ENCODE measurements around the gene MAN2A2.
"Not testable (repeated sequence)": the region's sequence is repeated elsewhere in the genome, so short reads cannot be mapped to it uniquely, and the experiment has no call there.

MAN2A2 gene

DNA sequence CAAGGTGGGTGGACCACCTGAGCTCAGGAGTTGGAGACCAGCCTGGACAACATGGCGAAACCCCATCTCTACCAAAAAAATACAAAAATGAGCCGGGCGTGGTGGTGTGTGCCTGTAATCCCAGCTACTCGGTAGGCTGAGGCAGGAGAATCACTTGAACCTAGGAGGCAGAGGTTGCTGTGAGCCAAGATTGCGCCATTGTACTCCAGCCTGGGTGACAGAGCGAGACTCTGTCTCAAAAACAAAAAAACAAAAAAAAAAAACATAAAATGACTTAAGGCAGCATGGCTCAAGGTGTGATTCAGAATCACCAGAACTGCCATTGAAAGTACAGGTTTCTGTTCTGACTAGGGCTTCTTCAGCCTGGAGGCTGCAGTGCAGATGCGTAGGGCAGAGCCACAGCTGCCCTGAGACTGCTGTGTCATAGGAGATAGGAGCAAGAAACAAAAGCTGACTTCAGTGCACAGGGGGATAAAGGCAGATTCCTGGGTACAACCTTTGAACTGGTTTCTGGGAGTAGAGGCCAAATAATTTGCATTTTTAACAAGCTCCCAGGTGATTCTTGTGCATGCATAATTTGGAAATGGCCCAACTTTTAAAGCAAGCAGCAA, 19.7 kb downstream of the MAN2A2 start:
- DNase-seq, result not testable (repeated sequence)

DNA sequence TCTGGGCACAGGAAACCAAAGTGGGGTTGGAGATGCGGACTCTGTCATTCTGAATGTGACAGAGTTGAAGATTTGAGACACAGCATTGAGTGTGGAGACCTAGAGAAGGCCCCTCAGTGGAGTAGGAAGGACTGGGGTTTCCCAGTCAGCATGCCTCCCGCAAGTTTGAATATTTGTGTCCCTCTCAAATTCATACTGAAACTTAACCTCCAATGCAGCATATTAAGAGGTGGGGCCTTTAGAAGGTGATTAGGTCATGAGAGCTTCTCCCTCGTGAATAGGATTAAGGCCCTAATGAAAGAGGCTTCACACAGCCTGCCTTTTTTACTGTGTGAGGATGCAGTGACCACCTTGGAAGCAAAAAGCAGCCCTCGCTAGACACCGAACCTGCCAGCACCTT, 21.3 kb downstream of the MAN2A2 start:
- no peak for DNase-seq

DNA sequence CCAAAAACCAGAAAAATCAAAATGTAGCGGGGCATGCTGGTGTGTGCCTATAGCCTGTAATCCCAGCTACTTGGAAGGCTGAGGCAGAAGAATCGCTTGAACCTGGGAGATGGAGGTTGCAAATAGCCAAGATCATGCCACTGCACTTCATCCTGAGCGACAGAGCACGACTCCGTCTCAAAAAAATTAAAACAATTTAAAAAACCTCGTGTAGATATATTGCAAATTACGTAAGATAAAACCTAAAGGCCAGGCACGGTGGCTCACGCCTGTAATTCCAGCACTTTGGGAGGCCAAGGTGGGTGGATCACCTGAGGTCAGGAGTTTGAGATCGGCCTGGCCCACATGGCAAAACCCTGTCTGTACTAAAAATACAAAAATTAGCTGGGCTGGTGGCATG, 23.7 kb downstream of the MAN2A2 start:
- not testable (repeated sequence) for DNase-seq

DNA sequence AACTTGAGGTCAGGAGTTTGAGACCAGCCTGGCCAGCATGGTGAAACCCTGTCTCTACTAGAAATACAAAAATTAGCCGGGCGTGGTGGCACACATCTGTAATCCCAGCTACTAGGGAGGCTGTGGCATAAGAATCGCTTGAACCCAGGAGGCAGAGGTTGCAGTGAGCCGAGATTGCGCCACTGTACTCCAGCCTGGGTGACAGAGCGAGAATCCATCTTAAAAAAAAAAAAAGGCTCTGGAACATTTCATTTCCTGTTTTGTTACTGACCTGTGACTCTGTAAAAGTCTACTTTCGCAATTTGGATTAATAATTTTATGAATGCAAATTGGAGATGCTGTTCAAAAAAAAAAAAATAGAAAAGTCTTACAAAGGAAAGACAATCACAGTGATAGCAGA, 25.0 kb downstream of the MAN2A2 start:
- not testable (repeated sequence) for DNase-seq

DNA sequence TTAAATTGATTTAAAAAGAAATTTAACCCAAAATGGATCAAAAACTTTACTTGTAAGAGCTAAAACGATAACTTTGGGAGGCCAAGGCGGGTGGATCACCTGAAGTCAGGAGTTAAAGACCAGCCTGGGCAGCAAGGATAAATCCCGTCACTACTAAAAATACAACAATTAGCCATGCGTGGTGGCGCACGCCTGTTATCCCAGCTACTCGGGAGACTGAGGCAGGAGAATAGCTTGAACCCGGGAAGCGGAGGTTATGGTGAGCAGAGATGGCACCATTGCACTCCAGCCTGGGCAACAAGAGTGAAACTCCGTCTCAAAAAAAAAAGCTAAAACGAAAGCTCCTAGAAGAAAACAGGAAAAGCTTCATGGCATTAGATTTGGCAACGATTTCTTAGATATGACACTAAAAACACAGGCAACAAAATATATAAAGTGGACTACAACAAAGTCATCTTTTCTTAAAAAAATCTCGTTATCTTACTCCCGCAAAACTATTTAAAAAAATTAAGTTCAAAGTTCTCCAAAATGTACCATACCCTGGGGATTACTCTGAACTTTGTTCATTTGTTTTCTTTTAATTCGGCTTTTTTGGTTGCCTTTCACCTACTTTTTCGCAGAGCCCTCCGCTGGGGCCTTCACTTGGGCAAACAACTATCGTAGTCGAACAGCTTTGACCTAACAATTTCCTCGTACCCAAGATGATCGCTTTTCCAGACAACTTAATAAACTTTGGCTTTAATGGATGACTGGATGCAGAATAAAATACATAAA, 26.3 kb downstream of the MAN2A2 start:
- DNase-seq, result no peak

DNA sequence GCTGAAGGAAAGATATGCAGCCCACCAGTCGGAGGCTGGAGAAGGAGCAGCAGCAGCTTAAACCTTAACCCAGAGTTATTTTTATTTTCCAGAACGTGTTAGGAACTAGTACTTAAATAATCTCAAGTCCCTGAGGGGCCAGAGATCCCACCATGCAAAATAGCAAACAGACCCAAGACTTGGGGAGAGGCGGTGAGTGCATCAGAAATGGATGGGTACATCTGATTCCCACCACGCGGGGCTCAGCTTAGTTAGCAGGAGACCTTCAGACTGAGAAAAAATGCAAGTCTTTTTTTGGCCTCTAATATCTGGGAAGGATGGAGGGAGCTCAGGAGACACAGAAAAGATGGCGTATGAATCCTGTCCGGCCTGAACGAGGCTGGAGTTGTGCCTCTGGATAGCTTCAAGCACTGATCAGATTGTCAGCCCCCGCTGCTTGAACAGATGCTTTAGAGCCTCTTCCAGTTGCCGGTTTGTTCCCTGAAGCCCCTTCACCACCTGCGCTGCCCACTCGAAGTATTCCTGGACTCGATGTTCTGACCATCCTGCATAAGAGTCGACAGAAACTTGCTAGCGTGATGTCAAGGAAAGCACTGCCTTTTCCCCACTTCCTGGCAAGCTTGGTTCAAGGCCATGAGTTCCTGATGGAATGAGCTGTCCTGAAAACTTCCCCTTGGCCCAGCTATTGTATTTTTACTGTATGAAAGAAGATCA, 27.9 kb downstream of the MAN2A2 start:
- no peak for DNase-seq

DNA sequence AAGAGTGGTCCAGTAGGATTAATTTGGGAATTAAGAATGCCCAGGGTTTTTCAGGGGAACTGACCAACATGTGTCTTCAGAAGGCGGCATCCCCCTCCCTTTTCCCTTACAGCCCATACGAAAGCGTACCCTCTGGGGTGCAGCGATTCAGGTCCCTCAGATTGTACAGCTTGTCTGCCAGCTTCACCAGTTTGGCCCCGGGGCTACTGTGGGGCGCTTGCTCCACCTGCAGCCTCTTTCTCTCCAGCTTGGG, 28.4 kb downstream of the MAN2A2 start:
- DNase-seq, result no peak

DNA sequence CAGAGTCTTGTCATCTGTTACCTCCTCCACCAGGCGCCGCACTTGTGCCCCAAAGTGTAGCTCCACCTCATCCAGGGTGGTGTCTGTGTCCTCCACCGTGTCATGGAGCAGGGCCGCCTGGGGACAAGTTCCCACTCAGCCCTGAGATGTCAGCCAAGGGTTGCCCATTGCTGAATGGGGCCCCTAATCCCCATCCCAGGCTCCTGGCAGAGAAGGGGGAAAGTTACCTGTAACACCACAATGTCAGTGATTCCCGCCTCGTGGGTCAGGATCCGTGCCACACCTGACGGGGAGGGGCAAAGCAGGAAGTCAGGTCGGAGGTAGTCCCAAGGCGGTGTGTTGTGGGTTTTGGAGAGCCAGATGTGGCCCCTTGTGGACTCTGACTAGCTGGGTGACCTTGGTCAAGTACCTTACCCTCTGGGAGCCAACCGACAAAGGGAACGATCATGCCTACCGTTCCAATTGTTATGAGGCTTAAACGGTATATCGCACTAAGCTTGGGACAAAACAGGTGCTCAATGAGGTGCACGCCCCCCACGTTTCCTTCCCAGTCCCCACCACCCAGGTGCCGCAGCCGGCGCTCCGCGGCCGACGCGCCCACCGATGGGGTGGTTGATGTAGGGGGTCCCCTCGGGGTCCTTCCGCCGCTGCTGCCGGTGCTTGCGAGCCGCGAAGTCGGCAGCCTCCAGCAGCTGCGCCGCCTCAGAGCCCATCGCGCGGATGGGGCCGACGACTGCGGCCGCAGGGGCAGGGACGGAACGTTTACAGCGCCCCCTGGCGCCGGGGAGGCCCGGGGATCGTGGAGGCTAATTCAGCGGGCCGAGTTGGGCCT, 28.9 kb downstream of the MAN2A2 start, which contains the start of gene HDDC3:
Gene HDDC3, minus strand, starts transcription at position 722 of the 832 bp plus-strand sequence. Its CDS starts 9 bp downstream, at position 713.
- DNase-seq, result no peak

DNA sequence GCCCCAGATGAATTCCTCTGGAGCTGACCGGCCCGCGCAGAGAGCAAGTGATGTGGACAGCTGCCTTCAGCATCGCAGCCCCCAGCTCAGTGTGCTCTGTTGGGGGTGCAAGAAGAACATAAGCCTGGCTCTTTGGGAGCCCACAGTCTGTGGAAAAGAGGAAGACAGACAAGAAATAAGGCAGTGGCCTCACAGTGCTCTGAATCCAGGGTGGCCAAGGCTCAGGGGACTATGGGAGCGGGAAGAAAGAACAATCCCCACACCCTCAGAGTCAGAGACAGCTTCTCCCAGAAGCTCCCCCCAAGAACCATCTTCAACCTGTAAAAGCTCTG, 29.5 kb downstream of the MAN2A2 start:
- no peak for DNase-seq

DNA sequence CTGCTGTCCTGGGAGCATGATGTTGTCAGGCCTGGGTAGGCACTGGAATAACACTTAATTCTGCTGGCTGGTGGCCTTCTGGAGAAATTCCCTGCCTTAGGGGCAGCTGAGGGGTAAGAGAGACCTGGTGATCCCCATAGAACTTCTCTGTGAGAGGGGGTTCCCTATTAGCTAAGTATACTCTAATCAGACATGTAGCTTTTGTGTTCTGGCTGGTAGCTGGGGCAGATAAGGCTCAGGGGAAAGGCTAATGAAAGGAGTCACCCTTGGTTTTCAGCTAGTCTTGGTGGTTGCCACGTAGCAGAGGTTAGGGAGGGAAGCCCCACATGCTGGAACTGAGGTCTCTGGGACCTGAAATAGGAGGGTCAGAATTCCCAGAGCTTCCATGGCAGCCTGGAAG, 30.2 kb downstream of the MAN2A2 start:
- DNase-seq, result no peak

DNA sequence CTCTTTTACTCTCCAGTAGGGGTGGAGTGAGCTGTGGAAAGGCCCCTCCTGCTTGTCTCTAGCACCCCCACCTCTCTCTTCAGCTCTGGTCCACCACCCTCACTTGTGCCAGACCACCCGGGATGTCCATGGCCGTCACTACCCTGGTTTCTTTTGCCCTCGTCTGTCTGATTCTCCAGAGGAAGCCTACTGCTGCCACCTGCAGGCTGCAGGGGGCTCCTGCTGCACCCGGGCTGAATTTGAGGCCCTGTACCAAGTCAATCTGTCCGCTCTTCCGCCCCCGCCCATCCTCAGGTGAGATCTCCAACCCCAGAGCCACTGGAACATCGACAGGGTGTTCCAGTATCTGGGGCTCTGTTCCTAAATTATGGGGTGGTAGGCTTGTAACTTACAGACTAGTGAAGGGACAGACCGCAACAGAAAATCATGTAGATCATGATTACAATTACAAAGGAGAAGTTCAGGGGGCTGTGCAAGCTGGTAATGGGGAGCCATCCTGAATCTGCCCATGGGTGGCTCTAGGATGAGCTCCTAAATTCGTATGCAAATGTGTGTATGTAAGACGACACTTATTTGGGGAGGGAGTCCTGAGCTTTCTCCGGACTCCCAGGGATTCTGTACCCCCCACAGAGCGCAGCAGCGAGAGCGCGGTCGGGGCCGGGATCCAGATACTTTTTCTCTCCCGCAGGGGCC, 31.3 kb downstream of the MAN2A2 start:
- no peak for DNase-seq

DNA sequence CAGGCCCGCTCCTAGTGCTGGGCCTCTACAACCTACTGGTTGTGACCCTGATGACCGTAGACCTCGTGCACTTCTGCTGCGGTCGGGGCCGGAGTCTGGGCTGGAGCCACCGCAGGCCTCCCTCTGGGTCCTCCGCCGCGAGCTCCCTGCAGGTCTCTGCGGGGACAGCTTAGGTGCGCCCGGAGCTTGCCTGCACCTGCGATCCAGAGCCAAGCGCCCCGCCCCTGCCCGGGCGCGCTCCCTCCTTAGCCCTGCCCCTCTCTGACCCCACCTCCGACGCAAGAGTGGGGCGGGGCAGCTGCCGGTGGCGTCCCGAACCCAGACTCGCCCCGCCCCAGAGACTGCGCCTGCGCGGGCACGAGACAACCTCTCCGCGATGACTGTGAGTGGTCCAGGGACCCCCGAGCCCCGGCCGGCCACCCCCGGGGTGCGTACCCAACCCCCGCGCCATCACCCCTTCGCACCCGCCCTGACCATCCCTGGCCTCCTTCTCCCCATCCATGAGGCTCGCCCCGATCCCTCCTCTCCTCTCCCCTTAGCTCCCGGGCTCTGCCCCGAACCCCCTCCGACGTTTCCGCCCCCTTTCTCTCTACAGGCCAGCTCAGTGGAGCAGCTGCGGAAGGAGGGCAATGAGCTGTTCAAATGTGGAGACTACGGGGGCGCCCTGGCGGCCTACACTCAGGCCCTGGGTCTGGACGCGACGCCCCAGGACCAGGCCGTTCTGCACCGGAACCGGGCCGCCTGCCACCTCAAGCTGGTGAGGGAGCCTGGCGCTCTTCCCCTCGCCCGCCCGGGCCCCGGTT, 32.0 kb downstream of the MAN2A2 start, which contains the start of gene UNC45A:
Gene UNC45A, plus strand, starts transcription at position 337 of the 803 bp plus-strand sequence. Its CDS starts 40 bp downstream, at position 377.
- DNase-seq, result peak; percentile 48

DNA sequence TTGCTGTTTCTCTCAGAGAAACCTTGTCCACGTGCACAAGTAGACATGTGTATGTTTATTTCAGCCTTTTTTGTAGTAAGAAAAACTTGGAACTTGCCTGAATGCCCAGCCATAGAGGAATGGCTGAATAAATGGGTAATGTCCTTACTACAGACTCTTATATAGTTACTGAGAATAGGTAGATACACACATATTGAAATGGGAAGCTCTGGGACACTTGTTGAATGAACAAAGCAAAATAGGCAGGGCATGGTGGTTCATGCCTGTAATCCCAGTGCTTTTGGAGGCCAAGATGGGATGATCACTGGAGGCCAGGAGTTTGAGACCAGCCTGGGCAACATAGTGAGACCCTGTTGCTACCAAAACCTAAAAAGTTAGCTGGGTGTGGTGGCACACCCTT, 33.7 kb downstream of the MAN2A2 start:
- DNase-seq, result no peak

DNA sequence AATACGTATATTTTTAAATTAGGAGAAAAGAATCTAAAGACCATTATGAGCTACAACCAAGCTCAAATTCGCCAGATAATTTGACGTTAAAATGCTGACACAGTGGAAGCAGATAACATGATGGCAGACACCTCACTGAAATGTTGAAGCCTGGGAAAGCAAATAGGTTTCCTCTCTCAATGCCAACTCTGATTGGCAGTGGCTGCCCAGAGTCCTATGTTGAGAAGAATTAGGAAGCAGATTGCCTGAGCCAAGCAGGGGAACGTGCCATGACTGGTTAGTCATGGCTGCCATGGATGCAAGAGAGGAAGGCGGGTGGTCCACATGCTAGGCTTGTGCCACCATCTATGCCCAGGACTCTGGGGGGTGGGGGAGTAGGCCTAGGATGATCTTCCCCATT, 35.2 kb downstream of the MAN2A2 start:
- no peak for DNase-seq

DNA sequence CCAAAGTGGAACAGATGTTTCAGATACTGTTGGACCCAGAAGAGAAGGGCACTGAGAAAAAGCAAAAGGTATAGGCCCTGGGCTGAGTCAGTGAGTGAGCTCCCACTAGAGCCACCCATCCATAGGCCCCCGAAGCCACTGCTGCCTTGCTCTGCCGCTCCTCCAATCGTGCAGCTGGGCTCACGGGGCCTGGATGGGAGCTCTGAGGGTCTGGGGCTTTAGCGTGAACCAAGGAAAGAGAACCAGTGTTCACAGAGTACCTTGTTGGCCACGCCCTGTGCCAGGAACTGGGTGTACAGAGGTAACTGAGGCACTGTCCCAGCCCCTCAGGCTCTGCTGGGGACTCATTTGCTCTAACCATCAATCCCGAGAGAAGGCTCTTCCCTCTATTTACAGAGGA, 36.7 kb downstream of the MAN2A2 start:
- DNase-seq, result no peak

DNA sequence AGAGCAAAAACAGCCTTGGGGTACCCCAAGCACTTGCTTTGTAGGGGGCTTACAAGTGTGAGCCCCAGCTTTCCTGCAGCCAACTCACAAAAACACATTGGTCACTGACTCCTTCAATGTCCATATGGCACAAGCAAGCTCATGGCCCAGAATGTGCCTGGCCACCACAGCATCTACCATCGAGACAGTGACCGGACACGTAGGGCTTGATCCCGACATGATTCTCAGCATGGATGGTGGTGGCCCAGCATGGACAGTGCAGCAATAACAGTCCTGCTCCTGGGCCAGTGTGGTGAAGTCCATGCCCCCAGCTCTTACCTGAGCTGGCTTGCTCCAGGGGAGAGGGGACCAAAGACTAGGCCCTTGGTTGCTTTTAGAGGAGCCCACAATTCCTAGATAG, 37.9 kb downstream of the MAN2A2 start:
- DNase-seq, result no peak

DNA sequence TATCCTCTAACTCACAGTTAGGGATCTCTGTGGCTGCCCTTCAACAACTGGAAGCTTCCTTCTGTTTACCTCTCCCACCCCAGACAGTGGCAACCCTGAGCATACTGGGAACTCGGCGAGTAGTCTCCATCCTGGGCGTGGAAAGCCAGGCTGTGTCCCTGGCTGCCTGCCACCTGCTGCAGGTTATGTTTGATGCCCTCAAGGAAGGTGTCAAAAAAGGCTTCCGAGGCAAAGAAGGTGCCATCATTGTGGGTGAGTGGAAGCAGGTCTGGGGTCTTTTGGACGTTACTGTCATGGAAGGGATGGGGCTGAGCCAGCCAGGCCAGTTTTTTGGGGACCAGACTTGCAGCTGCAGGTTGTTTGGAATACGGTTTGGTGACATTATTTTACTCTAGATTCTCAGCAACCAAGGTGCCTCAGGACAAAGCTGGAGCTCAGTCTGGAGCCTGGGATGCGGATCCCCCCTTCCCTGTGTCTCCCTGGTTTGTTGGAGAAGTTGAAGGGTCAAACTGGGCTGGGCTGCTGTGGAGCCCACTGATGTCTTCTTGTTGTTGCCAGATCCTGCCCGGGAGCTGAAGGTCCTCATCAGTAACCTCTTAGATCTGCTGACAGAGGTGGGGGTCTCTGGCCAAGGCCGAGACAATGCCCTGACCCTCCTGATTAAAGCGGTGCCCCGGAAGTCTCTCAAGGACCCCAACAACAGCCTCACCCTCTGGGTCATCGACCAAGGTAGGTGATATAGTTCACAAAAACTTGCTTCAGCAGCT, 39.4 kb downstream of the MAN2A2 start:
- no peak for DNase-seq

DNA sequence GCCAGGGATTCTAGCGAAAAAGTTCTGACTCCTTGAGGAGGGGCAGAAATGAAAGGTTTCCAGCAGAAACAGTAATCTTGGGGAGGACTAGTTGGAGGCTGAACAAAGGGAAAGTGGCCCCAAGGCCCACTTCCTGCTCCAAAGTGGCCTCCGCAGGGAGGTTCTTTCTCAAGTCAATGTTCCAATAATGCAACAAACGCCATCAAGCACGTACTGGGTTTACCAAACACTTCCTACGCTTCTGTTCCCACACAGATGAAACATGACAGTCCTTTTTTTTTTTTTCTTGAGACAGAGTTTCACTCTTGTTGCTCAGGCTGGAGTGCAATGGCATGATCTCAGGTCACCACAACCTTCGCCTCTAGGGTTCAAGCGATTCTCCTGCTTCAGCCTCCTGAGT, 42.0 kb downstream of the MAN2A2 start:
- DNase-seq, result no peak

DNA sequence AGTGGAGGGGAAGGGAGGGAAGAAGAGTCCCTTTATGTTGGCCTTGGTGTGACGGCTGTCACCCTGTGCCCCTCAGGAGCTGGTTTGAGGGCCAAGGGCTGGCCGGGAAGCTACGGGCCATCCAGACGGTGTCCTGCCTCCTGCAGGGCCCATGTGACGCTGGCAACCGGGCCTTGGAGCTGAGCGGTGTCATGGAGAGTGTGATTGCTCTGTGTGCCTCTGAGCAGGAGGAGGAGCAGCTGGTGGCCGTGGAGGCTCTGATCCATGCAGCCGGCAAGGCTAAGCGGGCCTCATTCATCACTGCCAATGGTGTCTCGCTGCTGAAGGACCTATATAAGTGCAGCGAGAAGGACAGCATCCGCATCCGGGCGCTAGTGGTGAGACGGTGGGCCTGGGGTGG, 43.4 kb downstream of the MAN2A2 start:
- no peak for DNase-seq

DNA sequence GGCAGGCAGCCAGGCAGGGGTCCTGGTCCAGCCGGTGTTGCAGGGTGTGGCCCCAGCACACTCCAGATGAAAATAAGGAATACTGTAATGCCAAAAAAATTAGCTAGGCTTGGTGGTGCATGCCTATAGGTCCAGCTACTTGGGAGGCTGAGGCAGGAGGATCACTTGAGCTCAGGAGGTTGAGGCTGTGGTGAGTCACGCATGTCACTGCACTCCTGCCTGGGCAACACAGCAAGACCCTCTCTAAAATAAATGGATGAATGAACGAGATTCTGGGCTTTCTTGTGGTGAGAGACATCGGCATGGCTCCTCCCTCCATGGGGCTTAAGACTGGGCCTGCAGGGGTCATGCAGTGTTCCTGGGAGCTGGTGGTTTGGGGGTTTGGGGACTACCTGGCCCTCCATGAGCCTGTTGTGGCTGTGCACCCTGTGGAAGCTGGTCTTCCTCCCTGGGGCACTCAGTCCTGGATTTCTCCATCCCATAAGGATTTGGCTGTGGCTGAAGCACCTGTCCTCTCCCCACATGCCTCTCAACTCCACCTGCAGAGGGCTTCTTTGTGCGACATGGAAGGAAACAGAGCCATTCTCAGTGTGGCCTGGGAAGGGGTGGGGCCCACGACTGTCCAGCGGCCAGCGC, 44.0 kb downstream of the MAN2A2 start:
- DNase-seq, result no peak

Measured in cortex of kidney (tissue), 1 donor.